BE2C (cell line): ENCODE measurements around the gene AQP4. TPM values are rescaled to one million over a fixed set of nuclear protein-coding genes. Genes with fewer than 3 reads are reported as not detected.

Experiments used
- DNase-seq: peaks from one replicate; pipeline ENCODE4 v3.0.0-alpha.2; 2020
- H3K27me3 ChIP-seq: fragments of 250-450 bp; sonication (Bioruptor Pico); 2 replicates; pipeline ENCODE4 v1.5.1; 2020; ENCODE audit warnings: mild to moderate bottlenecking
- H3K36me3 ChIP-seq: fragments of 250-450 bp; sonication (Bioruptor Pico); 2 replicates; pipeline ENCODE4 v1.5.1; 2020; ENCODE audit warnings: mild to moderate bottlenecking
- H3K4me1 ChIP-seq: fragments of 250-450 bp; sonication (Bioruptor Pico); 2 replicates; pipeline ENCODE4 v1.5.1; 2020
- H3K4me3 ChIP-seq: 2 replicates; pipeline ENCODE4 v1.5.1; 2011; ENCODE audit warnings: low read depth, low read length
- H3K9me3 ChIP-seq: fragments of 250-450 bp; sonication (Bioruptor Pico); 2 replicates; pipeline ENCODE4 v1.5.1; 2020
- CTCF ChIP-seq: IDR thresholded peaks from 2 replicates; pipeline ENCODE4 v1.5.1; 2012; ENCODE audit warnings: mild to moderate bottlenecking, low read depth, low read length
- polyA plus RNA-seq: library from polyadenylated mRNA; unstranded; fragments of >200 nt; gene quantifications from one replicate; pipeline ENCODE4 v1.2.1, GENCODE V29; 2012; ENCODE audit warnings: low read depth, missing spikeins; ENCODE audit not compliant: insufficient read length, insufficient read depth

The AQP4 gene, protein sequence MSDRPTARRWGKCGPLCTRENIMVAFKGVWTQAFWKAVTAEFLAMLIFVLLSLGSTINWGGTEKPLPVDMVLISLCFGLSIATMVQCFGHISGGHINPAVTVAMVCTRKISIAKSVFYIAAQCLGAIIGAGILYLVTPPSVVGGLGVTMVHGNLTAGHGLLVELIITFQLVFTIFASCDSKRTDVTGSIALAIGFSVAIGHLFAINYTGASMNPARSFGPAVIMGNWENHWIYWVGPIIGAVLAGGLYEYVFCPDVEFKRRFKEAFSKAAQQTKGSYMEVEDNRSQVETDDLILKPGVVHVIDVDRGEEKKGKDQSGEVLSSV
- polyA plus RNA-seq = not detected

- H3K27me3 ChIP-seq = peaks cover 9% of the 10 kb centered on the region; the same call in 1 of the 2 replicates
- no peaks in the 10 kb centered on the region for H3K36me3 ChIP-seq
- H3K4me3 ChIP-seq = no peak within 1 kb of the TSS
- no peak for DNase-seq
- TF ChIP-seq CTCF = no peak
- H3K4me1 ChIP-seq = no peaks in the 10 kb centered on the region
- H3K9me3 ChIP-seq = no peaks in the 10 kb centered on the region
These were observed at the start of gene AQP4 for GRCh38 chr18:26865557-26865956. Gene AQP4, minus strand, starts transcription at chr18:26865707. Its CDS starts 18 bp downstream, at chr18:26865689.

GRCh38 chr18:26911840-26912239 lies 46.3 kb upstream of the AQP4 start:
- no peak for DNase-seq
- no peaks in the 10 kb centered on the region for H3K36me3 ChIP-seq
- no peak for TF ChIP-seq CTCF
- H3K9me3 ChIP-seq = no peaks in the 10 kb centered on the region
- no peaks in the 10 kb centered on the region for H3K4me1 ChIP-seq
- H3K4me3 ChIP-seq = no peak overlapping the region
- H3K27me3 ChIP-seq = no peaks in the 10 kb centered on the region

DNA sequence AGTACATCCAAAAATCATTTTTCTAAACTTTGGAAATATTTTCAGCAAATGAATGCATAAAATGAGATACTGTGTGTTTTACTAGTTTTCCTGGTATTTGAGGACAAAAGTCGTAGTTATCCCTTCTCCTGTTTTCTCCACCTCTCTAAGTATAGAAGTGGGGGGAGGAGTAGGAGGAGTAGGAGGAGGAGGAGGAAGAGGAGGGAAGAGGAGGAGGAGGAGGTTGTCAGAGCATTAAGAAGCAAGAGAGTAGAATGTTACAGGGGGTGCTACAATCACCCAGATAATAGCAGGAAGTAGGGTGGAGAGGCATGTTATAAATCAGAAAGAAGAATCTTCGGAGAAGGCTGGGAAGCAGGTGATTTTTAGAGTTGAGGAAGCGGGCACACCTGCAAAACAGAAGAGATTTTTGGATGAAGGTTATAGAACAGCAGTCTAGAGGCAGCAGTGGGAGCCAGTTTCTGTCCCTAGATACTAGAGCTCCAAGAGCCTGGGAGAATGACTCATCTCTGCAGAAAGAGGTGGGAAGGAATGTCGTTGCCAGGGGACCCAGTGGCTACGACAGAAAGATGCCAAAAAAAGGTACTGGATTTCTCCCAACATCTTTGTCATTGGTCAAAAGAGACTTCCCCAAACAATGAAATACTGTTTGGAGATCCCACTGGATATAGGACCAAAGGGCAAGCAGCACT lies 44.2 kb upstream of the AQP4 start:
- DNase-seq = no peak
- H3K36me3 ChIP-seq = no peaks in the 10 kb centered on the region
- no peak for TF ChIP-seq CTCF
- no peaks in the 10 kb centered on the region for H3K9me3 ChIP-seq
- H3K4me1 ChIP-seq = no peaks in the 10 kb centered on the region
- H3K4me3 ChIP-seq = no peak overlapping the region
- no peaks in the 10 kb centered on the region for H3K27me3 ChIP-seq

- Histone ChIP-seq H3K9me3 (no peaks in the 10 kb centered on the region), H3K4me1 (no peaks in the 10 kb centered on the region), H3K4me3 (no peak overlapping the region), H3K27me3 (no peaks in the 10 kb centered on the region), H3K36me3 (no peaks in the 10 kb centered on the region)
- no peak for TF ChIP-seq CTCF
- DNase-seq = no peak
These were observed 43.4 kb upstream of the AQP4 start for GRCh38 chr18:26908906-26909305.

DNA sequence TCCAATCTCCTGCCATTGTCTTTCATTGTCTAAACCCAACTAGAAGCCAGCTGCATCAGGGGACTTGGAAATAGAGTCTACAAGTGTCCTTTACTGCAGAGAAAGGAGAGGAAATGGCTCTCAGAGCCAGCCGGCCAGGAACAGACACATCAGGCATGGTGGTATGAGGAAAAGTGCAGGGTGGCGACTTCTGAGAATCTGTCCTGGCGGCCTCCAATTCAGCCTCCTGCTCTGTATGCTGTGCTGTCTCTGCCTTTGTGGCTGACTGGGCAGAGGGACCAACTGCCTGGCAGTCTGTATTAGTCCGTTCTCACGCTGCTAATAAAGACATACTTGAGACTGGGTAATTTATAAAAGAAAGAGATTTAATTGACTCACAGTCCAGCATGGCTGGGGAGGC lies 36.8 kb upstream of the AQP4 start:
- no peaks in the 10 kb centered on the region for H3K4me1 ChIP-seq
- no peak for DNase-seq
- no peak for TF ChIP-seq CTCF
- H3K4me3 ChIP-seq = no peak overlapping the region
- no peaks in the 10 kb centered on the region for H3K36me3 ChIP-seq
- H3K9me3 ChIP-seq = no peaks in the 10 kb centered on the region
- H3K27me3 ChIP-seq = no peaks in the 10 kb centered on the region

- no peak for DNase-seq
- H3K27me3 ChIP-seq = no peaks in the 10 kb centered on the region
- no peak overlapping the region for H3K4me3 ChIP-seq
- no peak for TF ChIP-seq CTCF
- no peaks in the 10 kb centered on the region for H3K36me3 ChIP-seq
- H3K9me3 ChIP-seq = no peaks in the 10 kb centered on the region
- H3K4me1 ChIP-seq = no peaks in the 10 kb centered on the region
These were observed 35.5 kb upstream of the AQP4 start for GRCh38 chr18:26901020-26901419.
